CD14-positive monocyte (primary cell): Measurements from ENCODE around the gene TRMU. TPM values are rescaled to one million over a fixed set of nuclear protein-coding genes. Genes with fewer than 3 reads are reported as not detected.

Experiments used
- DNase-seq, 3 donors: peaks; one replicate each; pipeline ENCODE4 v3.0.0-alpha.2; 2011 to 2022
- H2AFZ ChIP-seq: 2 replicates; pipeline ENCODE4 v1.6.0; 2012; ENCODE audit warnings: mild to moderate bottlenecking, low read depth, low read length, inconsistent platforms; ENCODE audit not compliant: insufficient read depth, poor library complexity, severe bottlenecking
- H3K27ac ChIP-seq, 2 donors: 1 replicate in 1 of 2; 2 replicates in 1 of 2; pipeline ENCODE4 v1.5.1; 2012 to 2013; ENCODE audit warnings: low read length in 2 of 2, control low read depth in 1 of 2, inconsistent platforms in 1 of 2, low read depth in 1 of 2, mild to moderate bottlenecking in 1 of 2
- H3K27me3 ChIP-seq, 2 donors: one replicate each; pipeline versions ENCODE4 v1.6.0 to v1.6.1; 2011 to 2013; ENCODE audit warnings: low read length in 2 of 2; ENCODE audit not compliant: control insufficient read depth in 2 of 2, insufficient read depth in 2 of 2
- H3K36me3 ChIP-seq, 2 donors: replicated peaks in 1 of 2; 1 replicate in 1 of 2; 2 replicates in 1 of 2; pipeline versions ENCODE4 v1.5.1 to v1.6.1; 2012 to 2013; ENCODE audit warnings: low read length in 2 of 2, control low read depth in 1 of 2, inconsistent platforms in 1 of 2, mild to moderate bottlenecking in 1 of 2; ENCODE audit not compliant: insufficient read depth in 2 of 2, control insufficient read depth in 1 of 2
- H3K4me1 ChIP-seq, 2 donors: 1 replicate in 1 of 2; 2 replicates in 1 of 2; pipeline versions ENCODE4 v1.5.1 to v1.6.1; 2012 to 2013; ENCODE audit warnings: low read length in 2 of 2, control low read depth in 1 of 2, inconsistent platforms in 1 of 2, mild to moderate bottlenecking in 1 of 2, moderate library complexity in 1 of 2; ENCODE audit not compliant: insufficient read depth in 2 of 2, control insufficient read depth in 1 of 2
- H3K4me2 ChIP-seq: replicated peaks from 2 replicates; pipeline ENCODE3; 2012; ENCODE audit warnings: low read length, moderate library complexity, mild to moderate bottlenecking; ENCODE audit not compliant: poor library complexity, severe bottlenecking; ENCODE audit errors: extremely low read depth
- H3K4me3 ChIP-seq, 3 experiments: fragments of 200-600 bp in 1 of 3; sonication (generic) in 1 of 3; replicated peaks in 1 of 3; 1 replicate in 2 of 3; 2 replicates in 1 of 3; pipeline ENCODE4 v1.5.1; 2011 to 2013; ENCODE audit warnings: low read length in 3 of 3, mild to moderate bottlenecking in 3 of 3, control low read depth in 2 of 3, low read depth in 2 of 3, inconsistent platforms in 1 of 3, moderate library complexity in 1 of 3
- H3K79me2 ChIP-seq: 2 replicates; pipeline ENCODE4 v1.6.0; 2012; ENCODE audit warnings: mild to moderate bottlenecking, control low read depth, inconsistent platforms, low read length, moderate library complexity; ENCODE audit not compliant: insufficient read depth
- H3K9ac ChIP-seq: 2 replicates; pipeline ENCODE4 v1.6.0; 2017; ENCODE audit warnings: low read length, mild to moderate bottlenecking; ENCODE audit not compliant: insufficient read depth, poor library complexity, severe bottlenecking
- H3K9me3 ChIP-seq, 2 donors: replicated peaks in 1 of 2; 1 replicate in 1 of 2; 2 replicates in 1 of 2; pipeline versions ENCODE4 v1.5.1 to v1.6.1; 2012 to 2013; ENCODE audit warnings: low read length in 2 of 2, control low read depth in 1 of 2; ENCODE audit not compliant: control insufficient read depth in 1 of 2, insufficient read depth in 1 of 2
- H4K20me1 ChIP-seq: 2 replicates; pipeline ENCODE4 v1.6.0; 2012; ENCODE audit warnings: mild to moderate bottlenecking, low read length, control low read depth, moderate library complexity; ENCODE audit not compliant: insufficient read depth
- H3K27ac Mint-ChIP-seq, 7 donors: one replicate each; pipeline ENCODE4 v1.8.0; 2020; ENCODE audit warnings: mild to moderate bottlenecking in 7 of 7, mixed read lengths in 7 of 7, moderate library complexity in 6 of 7, inconsistent platforms in 2 of 7
- H3K27me3 Mint-ChIP-seq, 3 donors: one replicate each; pipeline ENCODE4 v1.8.0; 2021 to 2022; ENCODE audit warnings: low read depth in 3 of 3, mild to moderate bottlenecking in 3 of 3, mixed read lengths in 3 of 3, moderate library complexity in 3 of 3, inconsistent platforms in 1 of 3
- H3K36me3 Mint-ChIP-seq, 2 donors: one replicate each; pipeline ENCODE4 v1.8.0; 2020; ENCODE audit warnings: mixed read lengths in 2 of 2, inconsistent platforms in 1 of 2, mild to moderate bottlenecking in 1 of 2
- H3K4me1 Mint-ChIP-seq: one replicate; pipeline ENCODE4 v1.8.0; 2020; ENCODE audit warnings: mild to moderate bottlenecking, mixed read lengths
- H3K4me3 Mint-ChIP-seq, 2 donors: one replicate each; pipeline ENCODE4 v1.8.0; 2020; ENCODE audit warnings: mild to moderate bottlenecking in 2 of 2, mixed read lengths in 2 of 2, moderate library complexity in 1 of 2
- H3K9me3 Mint-ChIP-seq, 7 donors: one replicate each; pipeline ENCODE4 v1.8.0; 2020 to 2022; ENCODE audit warnings: mixed read lengths in 7 of 7, mild to moderate bottlenecking in 6 of 7, moderate library complexity in 6 of 7, inconsistent platforms in 2 of 7
- CTCF ChIP-seq: fragments of 200-600 bp; IDR thresholded peaks from one replicate; pipeline ENCODE4 v1.8.0; 2022; ENCODE audit warnings: antibody characterized with exemption, mild to moderate bottlenecking
- WGBS: methylation state at CpG from one replicate; pipeline ENCODE4 v1.1.5; 2013; ENCODE audit warnings: missing lambda C conversion rate; ENCODE audit not compliant: insufficient coverage; 5-methylcytosine and 5-hydroxymethylcytosine counted together
- intact Hi-C, 2 donors: fragments of 100-400 bp; cut with micrococcal nuclease; formaldehyde crosslinking; loops; one replicate each; pipeline versions ENCODE4 v1.15.0 to v1.15.1; 2023
- polyA plus RNA-seq, 3 donors: library from polyadenylated mRNA; depleted of rRNA in 1 of 3; unstranded in 2 of 3; stranded (reverse) in 1 of 3; fragments of 300-500 nt in 2 of 3; fragments of >200 nt in 1 of 3; fragmentation: Illumina TruSeq in 2 of 3; gene quantifications; 1 replicate in 2 of 3; 2 replicates in 1 of 3; pipeline ENCODE4 v1.2.3, GENCODE V29; 2012 to 2021

TRMU gene
- polyA plus RNA-seq, 3 donors, result 4.7 to 32.9 (median 5.6) TPM

DNA sequence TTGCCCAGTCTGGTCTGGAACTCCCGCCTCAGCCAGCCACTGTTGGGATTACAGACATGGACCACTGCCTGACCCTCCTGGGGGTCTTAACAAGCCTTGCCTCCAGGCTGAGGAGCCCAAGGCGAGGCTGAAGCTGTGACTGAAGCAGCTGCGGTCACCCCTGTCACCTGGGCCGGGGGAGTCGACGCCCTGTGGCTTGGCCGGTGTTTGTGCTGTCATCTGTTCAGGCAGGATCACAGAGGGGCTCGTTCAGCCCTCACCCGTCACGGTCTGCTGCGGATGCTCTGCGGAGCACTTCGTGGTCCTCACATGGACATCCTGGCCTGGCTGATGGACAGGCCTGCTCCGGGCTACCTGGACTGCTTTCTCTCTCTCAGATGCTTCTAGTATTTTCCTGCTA lies 23.8 kb downstream of the TRMU start:
- Histone ChIP-seq H3K9ac (no peak overlapping the region), H3K4me2 (no peak overlapping the region), H3K36me3 (peaks cover 25 to 33% of the 10 kb centered on the region in 2 donors), H3K79me2 (no peaks in the 10 kb centered on the region), H3K4me3 (no peak overlapping the region), H3K27ac (no peak overlapping the region), H3K4me1 (no peaks in the 10 kb centered on the region), H2AFZ (no peak overlapping the region), H3K9me3 (no peaks in the 10 kb centered on the region), H4K20me1 (peaks cover 10% of the 10 kb centered on the region), H3K27me3 (no peaks in the 10 kb centered on the region)
- no peak for TF ChIP-seq CTCF
- 91% methylated on average over 13 of the region's 14 CpGs for WGBS
- H3K9me3 Mint-ChIP-seq, result peaks cover 0 to 3% (median 0%) of the 10 kb centered on the region in 7 donors
- H3K27ac Mint-ChIP-seq, result no peak overlapping the region
- intact Hi-C loops, result no loop called here
- no peak overlapping the region for H3K4me3 Mint-ChIP-seq
- H3K4me1 Mint-ChIP-seq, result no peaks in the 10 kb centered on the region
- no peak for DNase-seq
- peaks cover 33 to 43% of the 10 kb centered on the region in 2 donors for H3K36me3 Mint-ChIP-seq
- peaks cover 2 to 12% (median 6%) of the 10 kb centered on the region in 3 donors for H3K27me3 Mint-ChIP-seq

DNA sequence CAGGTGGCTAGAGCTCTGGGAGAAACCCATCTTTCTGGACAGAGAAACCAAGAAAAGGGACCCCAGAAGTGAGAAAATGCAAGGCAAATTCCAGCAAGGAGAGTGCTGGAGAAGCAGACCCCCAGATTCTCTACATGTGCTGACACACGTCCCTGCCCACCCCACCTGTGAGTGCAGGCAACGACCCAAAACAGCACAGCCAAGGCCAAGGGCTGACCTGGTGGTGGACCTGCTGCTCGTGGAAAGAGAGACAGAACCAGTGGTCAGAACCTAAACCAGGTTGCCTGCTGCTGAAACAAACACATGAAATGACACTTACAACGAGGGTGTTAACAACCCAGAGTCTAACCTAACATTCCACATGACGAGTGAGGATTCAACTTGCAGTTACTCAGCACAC lies 24.6 kb downstream of the TRMU start:
- Histone ChIP-seq H3K36me3 (peaks cover 25% of the 10 kb centered on the region in 2 donors), H3K4me2 (no peak overlapping the region), H3K79me2 (no peaks in the 10 kb centered on the region), H3K9me3 (no peaks in the 10 kb centered on the region), H3K27ac (no peak overlapping the region), H3K4me3 (no peak overlapping the region), H3K9ac (no peak overlapping the region), H3K4me1 (no peaks in the 10 kb centered on the region), H2AFZ (no peak overlapping the region), H3K27me3 (no peaks in the 10 kb centered on the region), H4K20me1 (peaks cover 5% of the 10 kb centered on the region)
- peaks cover 0 to 3% (median 0%) of the 10 kb centered on the region in 7 donors for H3K9me3 Mint-ChIP-seq
- WGBS, result 96% methylated on average over 4 of the region's 5 CpGs
- H3K27ac Mint-ChIP-seq, result no peak overlapping the region
- peaks cover 27 to 35% of the 10 kb centered on the region in 2 donors for H3K36me3 Mint-ChIP-seq
- no peak overlapping the region for H3K4me3 Mint-ChIP-seq
- H3K4me1 Mint-ChIP-seq, result no peaks in the 10 kb centered on the region
- DNase-seq, result no peak
- H3K27me3 Mint-ChIP-seq, result peaks cover 2 to 12% (median 6%) of the 10 kb centered on the region in 3 donors
- intact Hi-C loops, result no loop called here
- no peak for TF ChIP-seq CTCF
